Measurements from ENCODE around the gene MYH14. TPM values are rescaled to one million over a fixed set of nuclear protein-coding genes. Genes with fewer than 3 reads are reported as not detected.

MYH14 gene
- total and polyA plus RNA-seq, 9 donors = 11.3 to 49.7 (median 32.9) TPM

- peaks cover 15% of the 10 kb centered on the region for H3K36me3 ChIP-seq (ENCODE audit: control insufficient read depth, insufficient read depth, low read length)
Observed at GRCh38 chr19:50281491-50281890, 78.1 kb downstream of the MYH14 start.

GRCh38 chr19:50285833-50286232 lies 82.4 kb downstream of the MYH14 start:
- Histone ChIP-seq H3K36me3 (ENCODE audit: control insufficient read depth, insufficient read depth, low read length) (peaks cover 50% of the 10 kb centered on the region), H3K27ac (ENCODE audit: low read length) (no peak overlapping the region), H3K27me3 (ENCODE audit: control insufficient read depth, insufficient read depth, low read length) (peaks cover 2% of the 10 kb centered on the region), H3K4me3 (ENCODE audit: low read length) (no peak overlapping the region), H3K9me3 (replicated peaks; ENCODE audit: control insufficient read depth, low read depth, low read length) (peaks cover 12% of the 10 kb centered on the region), H3K4me1 (ENCODE audit: control insufficient read depth, insufficient read depth, low read length) (no peaks in the 10 kb centered on the region)
- no CpG with 5 or more reads among the region's 2 CpGs for WGBS (ENCODE audit: insufficient coverage)
- no peak for DNase-seq

More at GRCh38 chr19:50281491-50281890, 78.1 kb downstream of the MYH14 start:
- 94% methylated on average over 21 of the region's 22 CpGs for WGBS (ENCODE audit: insufficient coverage)
- no peak overlapping the region for H3K4me3 ChIP-seq (ENCODE audit: low read length)
- H3K4me1 ChIP-seq (ENCODE audit: control insufficient read depth, insufficient read depth, low read length) = no peaks in the 10 kb centered on the region
- H3K27ac ChIP-seq (ENCODE audit: low read length) = no peak overlapping the region
- DNase-seq = no peak
- H3K9me3 ChIP-seq (replicated peaks; ENCODE audit: control insufficient read depth, low read depth, low read length) = peaks cover 7% of the 10 kb centered on the region
- H3K27me3 ChIP-seq (ENCODE audit: control insufficient read depth, insufficient read depth, low read length) = no peaks in the 10 kb centered on the region

- no peak overlapping the region for H3K4me3 ChIP-seq (ENCODE audit: low read length)
- no peak overlapping the region for H3K27ac ChIP-seq (ENCODE audit: low read length)
- peaks cover 12% of the 10 kb centered on the region for H3K9me3 ChIP-seq (replicated peaks; ENCODE audit: control insufficient read depth, low read depth, low read length)
- WGBS (ENCODE audit: insufficient coverage) = 92% methylated on average over 12 of the region's 18 CpGs
- peaks cover 2% of the 10 kb centered on the region for H3K27me3 ChIP-seq (ENCODE audit: control insufficient read depth, insufficient read depth, low read length)
- no peak for DNase-seq
- H3K36me3 ChIP-seq (ENCODE audit: control insufficient read depth, insufficient read depth, low read length) = peaks cover 45% of the 10 kb centered on the region
- H3K4me1 ChIP-seq (ENCODE audit: control insufficient read depth, insufficient read depth, low read length) = no peaks in the 10 kb centered on the region
Observed at GRCh38 chr19:50286443-50286842, 83.0 kb downstream of the MYH14 start.

GRCh38 chr19:50287331-50287730 lies 83.9 kb downstream of the MYH14 start:
- no CpG with 5 or more reads among the region's 2 CpGs for WGBS (ENCODE audit: insufficient coverage)
- no peaks in the 10 kb centered on the region for H3K4me1 ChIP-seq (ENCODE audit: control insufficient read depth, insufficient read depth, low read length)
- H3K4me3 ChIP-seq (ENCODE audit: low read length) = no peak overlapping the region
- H3K27ac ChIP-seq (ENCODE audit: low read length) = no peak overlapping the region
- peaks cover 47% of the 10 kb centered on the region for H3K36me3 ChIP-seq (ENCODE audit: control insufficient read depth, insufficient read depth, low read length)
- DNase-seq = no peak
- H3K27me3 ChIP-seq (ENCODE audit: control insufficient read depth, insufficient read depth, low read length) = peaks cover 2% of the 10 kb centered on the region
- peaks cover 12% of the 10 kb centered on the region for H3K9me3 ChIP-seq (replicated peaks; ENCODE audit: control insufficient read depth, low read depth, low read length)

GRCh38 chr19:50288954-50289353 lies 85.5 kb downstream of the MYH14 start:
- Histone ChIP-seq H3K27ac (ENCODE audit: low read length) (no peak overlapping the region), H3K4me1 (ENCODE audit: control insufficient read depth, insufficient read depth, low read length) (no peaks in the 10 kb centered on the region), H3K27me3 (ENCODE audit: control insufficient read depth, insufficient read depth, low read length) (peaks cover 2% of the 10 kb centered on the region), H3K4me3 (ENCODE audit: low read length) (no peak overlapping the region), H3K9me3 (replicated peaks; ENCODE audit: control insufficient read depth, low read depth, low read length) (peaks cover 15% of the 10 kb centered on the region), H3K36me3 (ENCODE audit: control insufficient read depth, insufficient read depth, low read length) (peaks cover 61% of the 10 kb centered on the region)
- DNase-seq = no peak
- WGBS (ENCODE audit: insufficient coverage) = 100% methylated on average over 3 of the region's 5 CpGs

GRCh38 chr19:50290011-50290410 lies 86.6 kb downstream of the MYH14 start:
- Histone ChIP-seq H3K4me1 (ENCODE audit: control insufficient read depth, insufficient read depth, low read length) (no peaks in the 10 kb centered on the region), H3K9me3 (replicated peaks; ENCODE audit: control insufficient read depth, low read depth, low read length) (peaks cover 15% of the 10 kb centered on the region), H3K27ac (ENCODE audit: low read length) (no peak overlapping the region), H3K4me3 (ENCODE audit: low read length) (no peak overlapping the region), H3K36me3 (ENCODE audit: control insufficient read depth, insufficient read depth, low read length) (peaks cover 64% of the 10 kb centered on the region), H3K27me3 (ENCODE audit: control insufficient read depth, insufficient read depth, low read length) (peaks cover 2% of the 10 kb centered on the region)
- no peak for DNase-seq
- 75% methylated on average over 2 of the region's 6 CpGs for WGBS (ENCODE audit: insufficient coverage)

GRCh38 chr19:50290775-50291174 lies 87.4 kb downstream of the MYH14 start:
- Histone ChIP-seq H3K9me3 (replicated peaks; ENCODE audit: control insufficient read depth, low read depth, low read length) (peaks cover 11% of the 10 kb centered on the region), H3K36me3 (ENCODE audit: control insufficient read depth, insufficient read depth, low read length) (peaks cover 64% of the 10 kb centered on the region)
- no peak for DNase-seq

GRCh38 chr19:50292216-50292827 lies 88.9 kb downstream of the MYH14 start:
- Histone ChIP-seq H3K27ac (ENCODE audit: low read length) (no peak overlapping the region), H3K9me3 (replicated peaks; ENCODE audit: control insufficient read depth, low read depth, low read length) (peaks cover 7% of the 10 kb centered on the region), H3K4me1 (ENCODE audit: control insufficient read depth, insufficient read depth, low read length) (no peaks in the 10 kb centered on the region), H3K36me3 (ENCODE audit: control insufficient read depth, insufficient read depth, low read length) (peaks cover 52% of the 10 kb centered on the region), H3K4me3 (ENCODE audit: low read length) (no peak overlapping the region), H3K27me3 (ENCODE audit: control insufficient read depth, insufficient read depth, low read length) (peaks cover 2% of the 10 kb centered on the region)
- WGBS (ENCODE audit: insufficient coverage) = 62% methylated on average over 10 of the region's 11 CpGs
- DNase-seq = no peak

More at GRCh38 chr19:50290775-50291174, 87.4 kb downstream of the MYH14 start:
- Histone ChIP-seq H3K4me1 (ENCODE audit: control insufficient read depth, insufficient read depth, low read length) (no peaks in the 10 kb centered on the region), H3K27me3 (ENCODE audit: control insufficient read depth, insufficient read depth, low read length) (peaks cover 2% of the 10 kb centered on the region), H3K27ac (ENCODE audit: low read length) (no peak overlapping the region), H3K4me3 (ENCODE audit: low read length) (no peak overlapping the region)
- WGBS (ENCODE audit: insufficient coverage) = 55% methylated on average over 13 of the region's 15 CpGs

- no peaks in the 10 kb centered on the region for H3K4me1 ChIP-seq (ENCODE audit: control insufficient read depth, insufficient read depth, low read length)
- DNase-seq = no peak
- H3K27me3 ChIP-seq (ENCODE audit: control insufficient read depth, insufficient read depth, low read length) = peaks cover 2% of the 10 kb centered on the region
- H3K4me3 ChIP-seq (ENCODE audit: low read length) = no peak overlapping the region
- peaks cover 47% of the 10 kb centered on the region for H3K36me3 ChIP-seq (ENCODE audit: control insufficient read depth, insufficient read depth, low read length)
- peaks cover 7% of the 10 kb centered on the region for H3K9me3 ChIP-seq (replicated peaks; ENCODE audit: control insufficient read depth, low read depth, low read length)
- H3K27ac ChIP-seq (ENCODE audit: low read length) = no peak overlapping the region
- 69% methylated on average over 2 of the region's 14 CpGs for WGBS (ENCODE audit: insufficient coverage)
Observed at GRCh38 chr19:50293263-50294004, 90.0 kb downstream of the MYH14 start.

- no peaks in the 10 kb centered on the region for H3K27me3 ChIP-seq (ENCODE audit: control insufficient read depth, insufficient read depth, low read length)
- H3K36me3 ChIP-seq (ENCODE audit: control insufficient read depth, insufficient read depth, low read length) = peaks cover 20% of the 10 kb centered on the region
Observed at GRCh38 chr19:50300051-50300450, 96.6 kb downstream of the MYH14 start.

More at GRCh38 chr19:50300051-50300450, 96.6 kb downstream of the MYH14 start:
- H3K4me1 ChIP-seq (ENCODE audit: control insufficient read depth, insufficient read depth, low read length) = no peaks in the 10 kb centered on the region
- no peak for DNase-seq
- no CpG with 5 or more reads among the region's 2 CpGs for WGBS (ENCODE audit: insufficient coverage)
- H3K27ac ChIP-seq (ENCODE audit: low read length) = no peak overlapping the region
- no peaks in the 10 kb centered on the region for H3K9me3 ChIP-seq (replicated peaks; ENCODE audit: control insufficient read depth, low read depth, low read length)
- no peak overlapping the region for H3K4me3 ChIP-seq (ENCODE audit: low read length)
